CMK (cell line): ENCODE results near the gene MAU2.
A peak's percentile ranks its signal among the peaks of the same experiment; 100 is the strongest.

Experiments
- DNase-seq: peaks from one replicate; pipeline ENCODE4 v3.0.0-alpha.2; 2010; ENCODE audit warnings: low read depth

Gene MAU2

GRCh38 chr19:19320361-19321140 lies at the start of gene MAU2, which contains the start of gene SUGP1:
Gene MAU2, plus strand, starts transcription at chr19:19320829. Its CDS starts 31 bp downstream, at chr19:19320860.
Gene SUGP1, minus strand, starts transcription at chr19:19320509. Its CDS starts 13 bp downstream, at chr19:19320496.
- DNase-seq, result peak; percentile 60

GRCh38 chr19:19271828-19272599 lies 48.6 kb upstream of the MAU2 start:
- no peak for DNase-seq

- DNase-seq, result no peak
Measured at GRCh38 chr19:19274146-19274545, 46.5 kb upstream of the MAU2 start.

- DNase-seq, result no peak
Measured at GRCh38 chr19:19274716-19275565, 45.7 kb upstream of the MAU2 start.

- DNase-seq, result no peak
Measured at GRCh38 chr19:19276386-19276785, 44.2 kb upstream of the MAU2 start.

GRCh38 chr19:19276851-19277250 lies 43.8 kb upstream of the MAU2 start:
- no peak for DNase-seq

GRCh38 chr19:19278315-19278714 lies 42.3 kb upstream of the MAU2 start:
- DNase-seq, result no peak

GRCh38 chr19:19279062-19279612 lies 41.5 kb upstream of the MAU2 start:
- no peak for DNase-seq

- DNase-seq, result no peak
Measured at GRCh38 chr19:19279853-19280252, 40.8 kb upstream of the MAU2 start.

GRCh38 chr19:19280561-19280960 lies 40.1 kb upstream of the MAU2 start:
- no peak for DNase-seq

- no peak for DNase-seq
Measured at GRCh38 chr19:19285686-19286085, 34.9 kb upstream of the MAU2 start.

GRCh38 chr19:19292607-19293006 lies 28.0 kb upstream of the MAU2 start:
- DNase-seq, result no peak

GRCh38 chr19:19294914-19295313 lies 25.7 kb upstream of the MAU2 start:
- DNase-seq, result no peak

GRCh38 chr19:19296953-19297689 lies 23.5 kb upstream of the MAU2 start:
- DNase-seq, result no peak

- DNase-seq, result no peak
Measured at GRCh38 chr19:19297759-19298158, 22.9 kb upstream of the MAU2 start.

- no peak for DNase-seq
Measured at GRCh38 chr19:19300613-19301012, 20.0 kb upstream of the MAU2 start.

- DNase-seq, result no peak
Measured at GRCh38 chr19:19303411-19303810, 17.2 kb upstream of the MAU2 start.

- DNase-seq, result no peak
Measured at GRCh38 chr19:19304186-19304965, 16.3 kb upstream of the MAU2 start.

GRCh38 chr19:19305066-19305465 lies 15.6 kb upstream of the MAU2 start:
- no peak for DNase-seq

- no peak for DNase-seq
Measured at GRCh38 chr19:19305696-19306095, 14.9 kb upstream of the MAU2 start.

GRCh38 chr19:19306191-19306590 lies 14.4 kb upstream of the MAU2 start:
- DNase-seq, result no peak
